Measurements from ENCODE around the gene ARF1. TPM values are rescaled to one million over a fixed set of nuclear protein-coding genes. Genes with fewer than 3 reads are reported as not detected.

ARF1 gene
- polyA plus RNA-seq, 3 donors, result 580 to 789 (median 603) TPM

DNA sequence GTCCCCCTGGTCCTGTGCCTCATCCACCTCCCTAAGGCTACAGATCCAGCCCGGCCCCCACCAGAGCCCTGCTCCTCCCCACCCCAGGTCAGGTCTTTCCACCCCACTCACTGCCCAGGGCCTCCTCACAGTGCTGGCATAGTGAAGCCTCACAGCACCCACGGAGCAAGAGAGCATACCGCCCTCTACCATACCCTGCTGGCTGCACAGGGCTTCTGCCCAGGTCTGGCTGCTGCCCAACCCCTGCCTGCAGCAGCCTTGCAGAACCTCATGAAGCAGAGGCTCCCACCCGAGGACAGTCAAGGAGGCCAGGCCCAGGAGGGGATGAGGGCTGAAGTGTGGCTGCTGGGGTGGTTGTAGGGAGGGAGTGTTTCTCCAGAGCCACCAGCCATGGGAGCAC is 19.7 kb upstream of the ARF1 start:
- 71% methylated on average over 4 of the region's 4 CpGs for WGBS (ENCODE audit: insufficient coverage)
- intact Hi-C loops (cut with micrococcal nuclease), result no loop called here
- no peak for DNase-seq

DNA sequence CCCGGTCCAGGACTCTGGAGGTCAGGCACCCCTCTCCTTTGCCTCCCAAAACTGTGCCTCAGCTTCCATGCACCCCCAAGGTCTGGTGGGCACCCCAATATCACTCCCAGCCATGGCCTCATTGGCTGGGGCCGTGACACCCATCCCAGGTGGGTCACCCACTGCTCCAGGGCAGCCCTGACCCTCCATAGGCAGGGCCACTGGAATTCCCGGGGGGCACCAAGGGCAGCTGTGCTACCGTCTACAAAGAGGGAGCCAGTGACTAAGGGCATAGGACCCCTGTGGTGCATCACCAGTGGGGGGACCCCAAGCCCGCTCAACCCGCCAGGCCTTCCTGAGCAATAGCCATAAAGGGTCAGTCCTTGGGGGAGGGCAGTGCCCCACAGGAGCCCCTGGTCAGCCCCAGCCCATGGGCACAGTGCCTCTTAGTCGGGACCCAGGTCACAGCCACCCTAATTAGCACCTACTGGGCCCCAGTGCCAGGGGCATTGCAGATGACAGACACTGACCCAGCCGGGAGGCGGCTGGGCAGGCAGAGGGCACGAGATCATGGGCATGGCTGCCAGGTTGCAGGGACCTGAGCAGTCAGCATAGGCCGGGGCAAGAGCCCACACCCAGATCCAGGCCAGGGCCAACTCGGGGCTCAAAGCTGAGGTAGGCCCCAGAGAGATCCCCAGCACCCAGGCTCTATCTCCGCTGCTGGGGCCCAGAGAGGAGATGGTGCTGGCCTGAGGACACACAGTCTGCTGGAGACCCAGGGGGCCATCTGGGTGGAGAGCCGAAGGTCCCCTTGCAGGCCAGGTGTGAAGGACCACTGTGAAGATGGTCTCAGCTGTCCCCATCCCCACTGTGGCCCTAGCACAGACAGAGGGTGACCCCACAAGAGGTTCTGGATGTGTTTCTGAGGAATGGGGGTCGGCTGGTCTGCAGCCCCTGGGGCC is 19.0 kb upstream of the ARF1 start:
- Mint-ChIP-seq H3K4me1 (peaks cover 11% of the 10 kb centered on the region), H3K36me3 (peaks cover 3% of the 10 kb centered on the region in 2 donors), H3K27ac (no peak overlapping the region), H3K27me3 (ENCODE audit: low read depth in 3 of 3) (peaks cover 40 to 59% (median 54%) of the 10 kb centered on the region in 3 donors), H3K9me3 (peaks cover 0 to 20% (median 11%) of the 10 kb centered on the region in 7 donors), H3K4me3 (no peak overlapping the region)
- H3K27ac ChIP-seq (ENCODE audit: low read depth in 1 of 2, low read length in 2 of 2), result no peak overlapping the region
- H3K27me3 ChIP-seq (ENCODE audit: control insufficient read depth in 2 of 2, insufficient read depth in 2 of 2, low read length in 2 of 2), result peaks cover 21 to 51% of the 10 kb centered on the region in 2 donors
- TF ChIP-seq, protein P1, sequence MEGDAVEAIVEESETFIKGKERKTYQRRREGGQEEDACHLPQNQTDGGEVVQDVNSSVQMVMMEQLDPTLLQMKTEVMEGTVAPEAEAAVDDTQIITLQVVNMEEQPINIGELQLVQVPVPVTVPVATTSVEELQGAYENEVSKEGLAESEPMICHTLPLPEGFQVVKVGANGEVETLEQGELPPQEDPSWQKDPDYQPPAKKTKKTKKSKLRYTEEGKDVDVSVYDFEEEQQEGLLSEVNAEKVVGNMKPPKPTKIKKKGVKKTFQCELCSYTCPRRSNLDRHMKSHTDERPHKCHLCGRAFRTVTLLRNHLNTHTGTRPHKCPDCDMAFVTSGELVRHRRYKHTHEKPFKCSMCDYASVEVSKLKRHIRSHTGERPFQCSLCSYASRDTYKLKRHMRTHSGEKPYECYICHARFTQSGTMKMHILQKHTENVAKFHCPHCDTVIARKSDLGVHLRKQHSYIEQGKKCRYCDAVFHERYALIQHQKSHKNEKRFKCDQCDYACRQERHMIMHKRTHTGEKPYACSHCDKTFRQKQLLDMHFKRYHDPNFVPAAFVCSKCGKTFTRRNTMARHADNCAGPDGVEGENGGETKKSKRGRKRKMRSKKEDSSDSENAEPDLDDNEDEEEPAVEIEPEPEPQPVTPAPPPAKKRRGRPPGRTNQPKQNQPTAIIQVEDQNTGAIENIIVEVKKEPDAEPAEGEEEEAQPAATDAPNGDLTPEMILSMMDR (IDR thresholded peaks at IDR 0.05), result no peak
- no peak overlapping the region for H3K4me3 ChIP-seq (replicated peaks in 1 of 3; ENCODE audit: low read depth in 2 of 3, low read length in 3 of 3)
- intact Hi-C loops (cut with micrococcal nuclease), result no loop called here
- H3K9ac ChIP-seq (ENCODE audit: insufficient read depth, low read length, poor library complexity, severe bottlenecking), result no peak overlapping the region
- H4K20me1 ChIP-seq (ENCODE audit: insufficient read depth, low read length), result no peaks in the 10 kb centered on the region
- peaks cover 17 to 22% of the 10 kb centered on the region in 2 donors for H3K4me1 ChIP-seq (ENCODE audit: control insufficient read depth in 1 of 2, insufficient read depth in 2 of 2, low read length in 2 of 2)
- no peaks in the 10 kb centered on the region for H3K36me3 ChIP-seq (replicated peaks in 1 of 2; ENCODE audit: control insufficient read depth in 1 of 2, insufficient read depth in 2 of 2, low read length in 2 of 2)
- H3K9me3 ChIP-seq (replicated peaks in 1 of 2; ENCODE audit: control insufficient read depth in 1 of 2, insufficient read depth in 1 of 2, low read length in 2 of 2), result peaks cover 3 to 9% of the 10 kb centered on the region in 2 donors
- H3K79me2 ChIP-seq (ENCODE audit: insufficient read depth, low read length), result no peaks in the 10 kb centered on the region
- H3K4me2 ChIP-seq (replicated peaks; ENCODE audit: extremely low read depth, low read length, poor library complexity, severe bottlenecking), result no peak overlapping the region
- no peak overlapping the region for H2AFZ ChIP-seq (ENCODE audit: insufficient read depth, low read depth, low read length, poor library complexity, severe bottlenecking)
- WGBS (ENCODE audit: insufficient coverage), result 97% methylated on average over 14 of the region's 15 CpGs
- DNase-seq, result no peak

More for the DNA sequence above, 19.7 kb upstream of the ARF1 start:
- TF ChIP-seq, protein P1 (IDR thresholded peaks at IDR 0.05), result no peak
- Histone ChIP-seq H2AFZ (ENCODE audit: insufficient read depth, low read depth, low read length, poor library complexity, severe bottlenecking) (no peak overlapping the region), H3K4me3 (replicated peaks in 1 of 3; ENCODE audit: low read depth in 2 of 3, low read length in 3 of 3) (no peak overlapping the region), H3K36me3 (replicated peaks in 1 of 2; ENCODE audit: control insufficient read depth in 1 of 2, insufficient read depth in 2 of 2, low read length in 2 of 2) (no peaks in the 10 kb centered on the region), H4K20me1 (ENCODE audit: insufficient read depth, low read length) (no peaks in the 10 kb centered on the region), H3K27me3 (ENCODE audit: control insufficient read depth in 2 of 2, insufficient read depth in 2 of 2, low read length in 2 of 2) (peaks cover 26 to 58% of the 10 kb centered on the region in 2 donors), H3K4me1 (ENCODE audit: control insufficient read depth in 1 of 2, insufficient read depth in 2 of 2, low read length in 2 of 2) (peaks cover 17 to 22% of the 10 kb centered on the region in 2 donors), H3K27ac (ENCODE audit: low read depth in 1 of 2, low read length in 2 of 2) (no peak overlapping the region), H3K4me2 (replicated peaks; ENCODE audit: extremely low read depth, low read length, poor library complexity, severe bottlenecking) (no peak overlapping the region), H3K9me3 (replicated peaks in 1 of 2; ENCODE audit: control insufficient read depth in 1 of 2, insufficient read depth in 1 of 2, low read length in 2 of 2) (peaks cover 8 to 14% of the 10 kb centered on the region in 2 donors), H3K9ac (ENCODE audit: insufficient read depth, low read length, poor library complexity, severe bottlenecking) (no peak overlapping the region), H3K79me2 (ENCODE audit: insufficient read depth, low read length) (no peaks in the 10 kb centered on the region)
- Mint-ChIP-seq H3K4me3 (no peak overlapping the region), H3K36me3 (peaks cover 3% of the 10 kb centered on the region in 2 donors), H3K9me3 (peaks cover 0 to 27% (median 14%) of the 10 kb centered on the region in 7 donors), H3K27ac (no peak overlapping the region), H3K27me3 (ENCODE audit: low read depth in 3 of 3) (peaks cover 48 to 66% (median 62%) of the 10 kb centered on the region in 3 donors), H3K4me1 (peaks cover 11% of the 10 kb centered on the region)

Measured in CD14-positive monocyte (primary cell).